Stimulated activated CD4-positive, alpha-beta T cell treated with anti-CD3 and anti-CD28 coated beads, Interleukin-4, amount 100 ng/mL, for 1 hour (primary cell): ENCODE measurements around the gene USP20.

Source experiments
- DNase-seq: peaks from one replicate; pipeline ENCODE4 v3.0.0-alpha.2; 2020

The USP20 gene

DNA sequence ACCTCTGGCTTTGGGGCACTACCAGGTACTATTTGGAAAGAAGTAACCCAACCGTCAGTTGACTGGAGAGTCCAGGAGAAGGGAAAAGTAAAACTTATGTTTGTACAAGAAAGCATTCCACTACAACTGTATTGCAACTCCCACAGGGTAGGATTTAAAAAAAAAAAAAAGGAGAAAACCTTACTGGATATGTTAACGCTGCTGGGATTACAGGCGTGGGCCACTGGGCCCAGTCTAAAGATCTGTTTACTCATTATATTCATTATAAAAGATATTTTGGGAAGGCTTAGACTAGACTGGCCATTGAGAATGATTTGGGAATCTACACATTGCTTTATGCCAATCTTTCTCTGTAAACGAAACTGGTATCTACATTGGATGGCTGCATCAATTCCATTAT is 86.6 kb downstream of the USP20 start:
- no peak for DNase-seq

DNA sequence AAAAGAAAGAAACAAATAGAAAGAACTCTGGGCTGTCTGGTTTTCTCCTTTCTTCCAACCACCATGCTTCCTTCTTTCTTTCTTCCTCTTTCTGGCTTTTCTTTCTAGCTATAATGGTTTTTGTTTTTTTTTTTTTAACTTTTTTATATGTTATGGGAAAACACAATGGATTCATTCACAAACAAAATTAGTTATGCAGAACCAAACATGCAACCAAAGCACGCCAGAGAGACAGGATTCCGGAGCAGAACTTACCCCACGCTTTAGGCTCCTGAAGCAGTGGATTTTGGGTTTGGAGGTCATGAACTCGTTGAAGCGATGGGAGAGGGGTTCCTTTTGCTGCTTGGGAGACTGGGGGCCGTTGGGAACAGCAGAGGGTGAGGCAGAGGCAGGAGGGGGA is 88.3 kb downstream of the USP20 start:
- DNase-seq, result no peak

DNA sequence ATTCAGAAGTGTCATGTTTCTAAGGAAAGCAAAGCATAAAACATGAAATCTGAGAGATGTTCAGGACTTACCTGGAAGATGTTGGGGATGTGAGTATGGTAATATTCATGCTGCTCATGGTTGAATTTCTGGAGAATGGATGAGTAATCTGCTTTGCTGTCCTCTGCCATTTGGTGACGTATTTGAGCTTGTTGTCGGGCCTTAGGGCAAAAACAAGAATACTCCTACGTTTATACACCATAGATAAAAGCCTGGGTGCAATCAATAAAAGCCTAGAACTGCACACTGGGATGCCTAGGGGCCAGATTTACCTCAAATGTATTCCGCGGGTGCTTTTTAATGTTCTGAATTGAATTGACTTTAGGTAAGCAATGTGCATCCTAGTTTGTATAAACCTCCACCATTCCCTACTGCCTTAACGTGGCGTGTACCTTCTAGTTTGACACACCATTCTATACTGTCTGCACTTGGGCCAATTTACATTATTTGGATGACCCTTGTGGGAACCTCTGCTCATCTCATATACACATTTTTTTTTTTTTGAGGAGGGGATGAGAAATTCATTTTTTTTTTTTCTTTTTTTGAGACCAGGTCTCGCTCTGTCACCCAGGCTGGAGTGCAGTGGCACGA is 94.4 kb downstream of the USP20 start:
- no peak for DNase-seq

DNA sequence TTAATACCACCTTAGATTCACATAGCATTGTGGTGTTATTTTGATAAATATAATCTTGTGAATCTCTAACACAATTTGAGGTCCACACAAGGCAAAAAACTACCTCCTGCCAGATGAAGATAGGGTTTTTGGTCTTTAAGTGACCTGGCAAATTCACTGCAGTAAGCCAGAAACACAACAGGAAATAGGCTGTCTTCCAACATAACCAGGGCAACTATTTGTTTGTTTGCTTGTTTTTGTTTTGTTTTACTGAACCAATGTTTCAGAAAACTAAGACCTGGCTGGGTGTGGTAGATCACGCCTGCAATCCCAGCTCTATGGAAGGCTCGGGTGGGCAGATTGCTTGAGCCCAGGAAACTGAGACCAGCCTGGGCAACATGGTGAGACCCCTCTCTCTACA is 95.5 kb downstream of the USP20 start:
- no peak for DNase-seq
